D721Med (cell line): ENCODE measurements around the gene ZHX3.
"Not testable (repeated sequence)": the region's sequence is repeated elsewhere in the genome, so short reads cannot be mapped to it uniquely, and the experiment has no call there.

ENCODE experiments used
- DNase-seq: peaks from one replicate; pipeline ENCODE4 v3.0.0; 2011; ENCODE audit warnings: low spot score; ENCODE audit not compliant: insufficient read length
- FAIRE-seq: peaks from 2 replicates; lab custom pipeline; 2011; peaks lifted over from hg19 to GRCh38; lab: Jason Lieb, UNC
- TF ChIP-seq, protein P1 (sequence below): IDR thresholded peaks from 2 replicates; pipeline ENCODE4 v1.5.1; 2012; ENCODE audit warnings: mild to moderate bottlenecking, control low read depth; ENCODE audit not compliant: insufficient read depth; ENCODE audit errors: missing control alignments

The ZHX3 gene

DNA sequence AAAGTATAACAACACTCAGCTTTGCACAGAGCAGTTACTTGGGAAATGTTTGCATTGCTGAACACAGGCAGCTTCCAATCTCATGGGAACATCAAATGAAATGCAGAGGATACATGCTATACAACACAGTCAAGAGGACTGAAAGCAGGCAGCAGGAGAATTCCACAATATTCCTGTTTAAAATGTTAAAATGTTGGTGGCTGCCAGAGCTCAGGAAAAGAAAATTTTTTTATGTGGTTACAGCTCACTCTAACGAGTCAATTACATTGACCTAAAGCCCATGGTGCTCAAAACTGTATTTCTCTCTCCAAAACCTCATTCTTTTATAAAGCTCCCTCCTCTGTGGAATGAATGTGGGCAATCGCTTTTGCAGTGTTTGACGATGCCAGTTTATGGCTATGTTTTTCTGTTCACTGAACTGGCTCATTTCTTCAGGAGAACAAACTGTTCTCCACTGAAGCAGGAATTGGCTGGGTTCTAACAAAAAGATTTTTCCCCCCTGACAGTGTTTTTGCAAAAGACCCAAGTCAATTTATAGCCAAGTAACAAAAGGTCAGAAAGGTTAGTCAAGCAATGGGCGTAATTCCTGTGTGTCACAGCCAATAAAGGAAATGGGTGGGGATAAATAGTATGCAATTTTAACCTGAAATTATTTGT is 69.0 kb downstream of the ZHX3 start:
- DNase-seq = no peak
- TF ChIP-seq, protein P1, sequence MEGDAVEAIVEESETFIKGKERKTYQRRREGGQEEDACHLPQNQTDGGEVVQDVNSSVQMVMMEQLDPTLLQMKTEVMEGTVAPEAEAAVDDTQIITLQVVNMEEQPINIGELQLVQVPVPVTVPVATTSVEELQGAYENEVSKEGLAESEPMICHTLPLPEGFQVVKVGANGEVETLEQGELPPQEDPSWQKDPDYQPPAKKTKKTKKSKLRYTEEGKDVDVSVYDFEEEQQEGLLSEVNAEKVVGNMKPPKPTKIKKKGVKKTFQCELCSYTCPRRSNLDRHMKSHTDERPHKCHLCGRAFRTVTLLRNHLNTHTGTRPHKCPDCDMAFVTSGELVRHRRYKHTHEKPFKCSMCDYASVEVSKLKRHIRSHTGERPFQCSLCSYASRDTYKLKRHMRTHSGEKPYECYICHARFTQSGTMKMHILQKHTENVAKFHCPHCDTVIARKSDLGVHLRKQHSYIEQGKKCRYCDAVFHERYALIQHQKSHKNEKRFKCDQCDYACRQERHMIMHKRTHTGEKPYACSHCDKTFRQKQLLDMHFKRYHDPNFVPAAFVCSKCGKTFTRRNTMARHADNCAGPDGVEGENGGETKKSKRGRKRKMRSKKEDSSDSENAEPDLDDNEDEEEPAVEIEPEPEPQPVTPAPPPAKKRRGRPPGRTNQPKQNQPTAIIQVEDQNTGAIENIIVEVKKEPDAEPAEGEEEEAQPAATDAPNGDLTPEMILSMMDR = no peak
- no peak for FAIRE-seq

GRCh38 chr20:41247523-41248367 is 69.8 kb downstream of the ZHX3 start:
- TF ChIP-seq, protein P1 = no peak
- DNase-seq = no peak
- FAIRE-seq = no peak

DNA sequence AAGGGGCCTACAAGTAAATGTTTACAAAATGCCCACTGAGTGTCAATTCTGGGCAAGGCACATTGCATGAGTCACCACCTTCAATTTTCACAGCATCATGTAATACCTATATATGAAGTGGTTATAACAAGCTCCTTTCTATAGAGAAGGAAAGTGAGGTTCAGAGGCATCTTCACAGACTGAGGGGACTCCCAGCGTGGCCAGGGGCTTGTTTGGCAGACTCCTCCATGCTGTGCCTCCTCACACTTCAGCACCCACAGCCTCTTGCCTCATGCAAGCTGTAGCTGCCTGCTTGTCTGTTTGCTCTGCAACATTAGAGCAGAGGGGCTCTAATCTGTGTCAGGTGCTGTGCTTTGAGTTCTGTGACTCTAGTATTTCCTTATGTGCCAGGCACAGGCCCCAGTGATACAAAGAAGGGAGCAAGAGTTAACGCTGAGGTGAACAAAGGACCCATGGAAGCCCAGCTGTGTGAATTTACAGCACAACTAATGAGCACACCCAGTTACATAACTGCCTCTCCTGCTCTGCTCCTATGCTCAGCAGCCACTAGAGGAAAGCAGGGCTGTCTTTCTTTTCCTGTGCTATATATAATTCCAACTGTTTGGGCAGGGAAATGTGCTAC is 72.3 kb downstream of the ZHX3 start:
- TF ChIP-seq, protein P1 = no peak
- DNase-seq = no peak
- no peak for FAIRE-seq

DNA sequence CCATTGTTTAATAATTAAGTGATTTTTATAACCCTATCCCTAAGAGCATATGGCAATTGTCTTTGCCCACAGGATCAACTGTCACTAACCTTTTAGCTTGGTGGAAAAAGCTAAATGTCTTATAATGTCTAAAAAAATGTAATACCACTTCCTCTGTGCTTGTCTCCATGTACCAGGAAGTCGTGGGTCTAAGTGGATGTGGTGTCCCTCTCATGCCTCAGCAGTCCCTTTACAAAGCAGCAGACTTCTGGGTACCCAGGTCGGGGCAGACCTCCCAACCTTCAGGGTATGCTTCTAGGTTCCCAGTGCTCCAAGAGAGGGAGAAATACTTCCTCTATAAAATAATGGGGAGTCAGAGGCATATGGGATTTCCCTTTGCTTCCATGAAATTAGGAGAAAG is 74.7 kb downstream of the ZHX3 start:
- no peak for DNase-seq
- TF ChIP-seq, protein P1 = no peak

GRCh38 chr20:41242352-41242751 is 75.2 kb downstream of the ZHX3 start:
- DNase-seq (no peak), FAIRE-seq (no peak)
- TF ChIP-seq, protein P1 = no peak

More for the DNA sequence above, 74.7 kb downstream of the ZHX3 start:
- FAIRE-seq = no peak

DNA sequence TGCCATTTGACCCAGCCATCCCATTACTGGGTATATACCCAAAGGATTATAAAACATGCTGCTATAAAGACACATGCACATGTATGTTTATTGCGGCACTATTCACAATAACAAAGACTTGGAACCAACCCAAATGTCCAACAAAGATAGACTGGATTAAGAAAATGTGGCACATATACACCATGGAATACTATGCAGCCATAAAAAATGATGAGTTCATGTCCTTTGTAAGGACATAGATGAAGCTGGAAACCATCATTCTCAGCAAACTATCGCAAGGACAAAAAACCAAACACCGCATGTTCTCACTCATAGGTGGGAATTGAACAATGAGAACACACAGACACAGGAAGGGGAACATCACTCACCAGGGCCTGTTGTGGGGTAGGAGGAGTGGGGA is 80.3 kb downstream of the ZHX3 start:
- DNase-seq, FAIRE-seq: not testable (repeated sequence)

GRCh38 chr20:41236818-41237217 is 80.7 kb downstream of the ZHX3 start:
- not testable (repeated sequence) for FAIRE-seq, DNase-seq

GRCh38 chr20:41234546-41234945 is 83.0 kb downstream of the ZHX3 start:
- DNase-seq (no peak), FAIRE-seq (no peak)
- TF ChIP-seq, protein P1 = no peak
